ENCODE data around the gene TMEFF1. TPM values are rescaled to one million over a fixed set of nuclear protein-coding genes. Genes with fewer than 3 reads are reported as not detected.

The TMEFF1 gene
- total RNA-seq, 1 experiment from 2014 or later, result not detected

DNA sequence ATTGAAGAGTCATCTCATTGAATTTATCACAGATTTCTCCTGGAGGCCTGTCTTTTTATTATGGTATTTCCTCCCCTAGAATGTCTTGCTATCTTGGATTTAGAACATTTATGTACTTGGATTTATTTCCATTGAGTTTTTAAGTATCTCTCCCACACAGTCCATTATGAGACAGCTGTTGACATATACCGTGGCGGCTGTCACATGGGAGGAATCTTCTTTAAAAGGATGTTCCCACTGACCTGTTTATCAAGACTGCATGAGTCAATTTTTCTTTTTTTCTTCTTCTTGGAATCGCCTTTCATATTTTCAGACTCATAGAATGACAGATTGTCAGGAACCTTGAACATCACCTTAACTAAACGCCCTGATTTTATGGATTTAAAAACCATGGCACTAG is 102.1 kb downstream of the TMEFF1 start:
- no peak for DNase-seq (ENCODE audit: low spot score)

DNA sequence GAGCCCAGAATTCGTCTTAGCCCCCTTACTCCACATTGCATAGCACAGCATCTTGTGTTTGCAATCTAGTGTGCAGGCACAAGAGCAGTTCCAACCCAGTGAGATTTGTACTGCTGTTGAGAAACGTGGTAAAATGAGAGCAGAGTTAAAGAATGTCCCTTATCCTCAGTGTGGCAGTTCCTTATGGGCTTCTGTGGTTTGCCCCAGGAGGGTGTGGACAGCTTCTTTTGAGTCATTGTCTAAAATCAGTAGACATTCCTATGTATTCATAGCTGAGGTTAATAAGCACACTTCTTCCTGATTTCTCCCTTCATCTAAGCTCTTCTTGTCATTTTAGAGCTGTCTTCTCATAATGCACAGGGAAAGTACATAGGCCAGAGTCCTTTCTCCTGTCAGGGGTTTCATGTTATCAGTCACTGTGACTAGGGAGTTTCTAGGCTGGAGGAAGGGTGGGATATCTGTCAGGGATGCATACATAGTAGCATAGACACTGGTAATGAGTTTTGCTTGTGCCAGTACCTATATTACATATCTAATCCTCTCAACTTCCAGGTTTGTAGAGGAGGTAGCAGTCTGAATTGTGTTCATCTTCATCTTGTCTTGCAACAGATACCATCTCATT is 102.9 kb downstream of the TMEFF1 start:
- DNase-seq (ENCODE audit: low spot score), result no peak

DNA sequence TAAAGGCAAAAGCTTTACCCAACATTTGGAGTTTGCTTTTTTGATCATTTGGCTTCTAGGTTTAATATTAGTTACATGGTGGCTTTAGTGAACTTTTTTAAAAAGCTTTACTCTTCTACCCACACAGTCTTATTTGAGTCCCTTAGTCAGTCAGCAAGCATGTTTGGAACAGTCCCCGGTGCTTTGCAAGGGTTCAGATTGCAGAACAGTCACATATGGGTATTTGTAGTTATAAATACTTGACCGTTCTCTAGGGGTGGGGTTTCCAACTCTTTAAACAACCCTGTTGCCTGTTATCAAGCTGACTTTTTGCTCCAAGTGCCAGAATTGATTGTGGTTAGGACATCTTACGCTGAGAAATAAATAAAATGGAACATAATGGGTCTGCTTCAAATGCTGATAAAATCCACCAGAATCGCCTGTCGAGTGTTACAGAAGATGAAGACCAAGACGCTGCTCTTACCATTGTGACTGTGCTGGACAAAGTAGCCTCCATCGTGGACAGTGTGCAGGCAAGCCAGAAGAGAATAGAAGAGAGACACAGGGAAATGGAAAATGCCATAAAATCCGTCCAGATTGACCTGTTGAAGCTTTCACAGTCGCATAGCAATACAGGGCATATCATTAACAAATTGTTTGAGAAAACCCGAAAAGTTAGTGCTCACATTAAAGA is 105.0 kb downstream of the TMEFF1 start, which contains the start of gene CAVIN4:
Gene CAVIN4 (plus strand): TSS at position 304 of the 673 bp plus-strand sequence. CDS start 65 bp downstream, at position 369.
- DNase-seq (ENCODE audit: low spot score), result no peak

DNA sequence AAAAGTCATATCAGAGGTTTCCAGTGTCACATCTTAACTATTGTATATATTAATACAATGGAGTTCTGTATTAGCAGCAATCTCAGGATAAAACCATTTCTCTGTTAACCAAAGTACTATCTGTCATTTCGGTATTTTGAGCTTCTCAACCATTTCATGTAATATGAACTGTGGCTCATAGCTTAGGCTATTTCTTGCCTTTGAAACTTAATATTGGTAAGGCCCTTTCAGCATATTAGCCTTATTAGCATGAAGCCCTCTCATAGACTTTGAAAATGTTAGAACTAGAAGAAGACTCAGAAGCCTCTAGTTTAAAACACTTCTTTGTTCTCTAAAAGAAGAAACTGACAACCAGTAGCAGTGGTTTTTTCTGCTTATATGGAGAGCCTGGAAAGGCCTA is 105.7 kb downstream of the TMEFF1 start:
- DNase-seq (ENCODE audit: low spot score), result no peak

DNA sequence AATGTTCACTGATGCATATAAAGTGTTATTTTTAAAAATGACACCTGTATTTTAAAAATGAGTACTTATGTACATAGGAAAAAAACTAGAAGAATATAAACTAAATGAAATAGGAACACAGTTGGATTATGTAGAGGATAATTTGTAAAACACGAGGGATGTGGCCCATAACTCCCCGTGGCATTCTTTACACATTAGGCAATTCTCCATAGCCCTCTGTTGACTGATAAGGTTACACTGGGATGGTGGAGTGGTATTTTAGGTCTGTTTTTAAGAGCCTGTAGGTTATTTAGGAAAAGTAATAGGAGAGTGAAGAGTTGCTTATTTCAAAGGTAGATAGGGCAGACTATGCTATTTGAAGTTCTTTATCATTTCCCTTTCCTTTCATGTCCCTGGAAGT is 106.7 kb downstream of the TMEFF1 start:
- DNase-seq (ENCODE audit: low spot score), result no peak

DNA sequence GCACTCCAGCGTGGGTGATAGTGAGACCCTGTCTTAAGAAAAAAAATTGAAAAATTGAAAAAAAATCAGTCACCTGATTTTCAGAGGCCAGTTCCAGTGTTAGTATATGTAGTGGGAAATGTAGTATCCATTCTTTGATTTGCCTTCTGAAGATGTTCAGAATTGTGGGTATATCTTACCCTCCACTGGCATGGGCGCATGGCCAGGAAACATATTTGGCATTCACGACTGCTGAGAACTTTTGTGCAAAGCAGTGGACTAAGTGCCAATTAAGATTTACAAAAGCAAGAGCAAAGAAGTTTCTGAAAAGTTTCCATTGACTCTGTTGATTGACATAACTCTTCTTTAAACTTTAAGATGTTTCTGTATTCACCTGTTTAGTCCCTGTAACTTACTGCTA is 107.3 kb downstream of the TMEFF1 start:
- no peak for DNase-seq (ENCODE audit: low spot score)

DNA sequence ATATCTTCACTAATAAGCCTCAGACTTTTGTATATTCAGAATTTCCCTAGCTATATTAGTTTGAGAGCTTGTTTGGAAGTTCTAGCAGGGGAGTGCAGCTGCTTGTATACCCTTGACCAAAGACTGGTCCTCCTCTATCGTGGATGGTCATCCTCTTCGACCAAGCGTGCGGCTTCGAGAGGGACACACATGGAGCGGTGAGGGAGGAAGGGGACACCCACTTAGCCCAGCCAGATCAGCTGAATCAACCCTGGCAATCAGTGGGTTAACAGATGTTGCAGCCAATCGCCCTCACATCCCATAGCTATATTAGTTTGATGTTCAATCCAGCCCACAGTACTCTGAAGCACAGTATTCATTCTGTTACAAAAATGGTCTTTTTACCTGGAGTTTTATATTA is 108.1 kb downstream of the TMEFF1 start:
- DNase-seq (ENCODE audit: low spot score), result no peak

DNA sequence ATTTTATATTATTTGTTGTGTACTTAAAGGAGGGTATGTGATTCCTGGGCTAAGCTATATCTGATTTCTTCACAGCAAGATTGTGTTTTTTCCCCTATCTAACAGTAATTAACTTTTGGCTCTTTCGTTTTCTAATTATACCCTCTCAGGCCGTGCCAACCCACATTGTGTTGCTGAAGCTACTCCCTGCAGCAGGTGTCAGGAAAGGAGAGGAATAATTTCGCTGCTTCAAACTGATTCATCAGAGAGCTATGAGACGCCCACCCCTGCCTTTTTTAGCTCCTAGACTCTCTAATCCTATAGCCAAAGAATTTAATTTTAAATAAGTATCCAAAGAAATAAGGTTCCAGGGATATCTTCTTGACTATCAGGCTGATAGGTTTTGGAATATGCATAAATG is 108.7 kb downstream of the TMEFF1 start:
- no peak for DNase-seq (ENCODE audit: low spot score)

DNA sequence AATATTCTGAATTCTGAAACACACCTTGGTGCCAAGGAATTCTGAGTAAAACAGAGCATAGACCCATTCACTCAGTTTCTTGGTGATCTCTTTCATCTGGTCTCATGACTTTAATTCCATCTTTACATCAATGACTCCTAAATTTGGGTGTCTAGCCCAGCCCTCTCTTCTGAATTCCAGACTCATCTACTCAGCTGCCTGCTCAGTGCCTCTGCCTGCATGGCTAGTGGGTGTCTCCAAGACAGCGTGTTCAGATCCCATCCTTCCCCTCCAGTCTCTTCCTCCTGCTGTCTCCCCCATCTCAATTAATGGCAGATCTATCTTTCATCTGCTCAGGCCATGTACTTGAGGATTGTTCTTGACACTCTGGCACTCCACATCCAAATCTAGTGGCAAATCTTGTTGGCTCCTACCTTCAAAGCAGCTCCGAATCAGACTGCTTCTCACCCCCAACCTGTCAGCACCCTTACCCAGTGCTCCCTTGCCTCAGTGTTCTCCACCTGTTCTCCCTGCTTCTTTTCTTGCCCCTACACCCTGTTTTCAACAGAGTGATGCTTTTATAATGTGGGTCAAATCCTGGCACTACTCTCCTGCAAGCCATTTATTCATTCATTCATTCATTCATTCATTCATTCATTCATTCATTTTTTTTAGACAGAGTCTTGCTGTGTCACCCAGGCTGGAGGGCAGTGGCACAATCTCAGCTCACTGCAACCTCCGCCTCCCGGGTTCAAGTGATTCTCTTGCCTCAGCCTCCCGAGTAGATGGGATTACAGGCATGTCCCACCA is 110.3 kb downstream of the TMEFF1 start:
- no peak for DNase-seq (ENCODE audit: low spot score)

DNA sequence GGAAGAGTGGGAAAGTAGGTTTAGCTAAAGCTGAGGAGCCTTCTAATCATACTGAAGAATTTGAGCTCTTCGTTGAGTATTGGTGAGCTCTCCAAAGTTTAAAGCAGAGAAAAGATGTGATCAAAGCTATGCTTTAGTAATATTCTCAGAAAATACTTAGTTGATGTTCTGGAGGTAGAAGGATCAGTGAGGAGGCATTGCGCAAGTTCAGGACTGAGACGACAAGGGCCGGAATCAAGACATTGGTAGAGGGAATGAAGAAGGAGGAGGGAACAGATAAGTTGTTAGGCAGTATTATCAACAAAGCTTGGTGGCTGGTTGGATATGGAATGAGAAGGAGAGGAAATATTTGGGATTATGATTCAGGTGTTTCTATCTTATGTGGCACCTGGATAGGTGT is 112.0 kb downstream of the TMEFF1 start:
- DNase-seq (ENCODE audit: low spot score), result no peak

DNA sequence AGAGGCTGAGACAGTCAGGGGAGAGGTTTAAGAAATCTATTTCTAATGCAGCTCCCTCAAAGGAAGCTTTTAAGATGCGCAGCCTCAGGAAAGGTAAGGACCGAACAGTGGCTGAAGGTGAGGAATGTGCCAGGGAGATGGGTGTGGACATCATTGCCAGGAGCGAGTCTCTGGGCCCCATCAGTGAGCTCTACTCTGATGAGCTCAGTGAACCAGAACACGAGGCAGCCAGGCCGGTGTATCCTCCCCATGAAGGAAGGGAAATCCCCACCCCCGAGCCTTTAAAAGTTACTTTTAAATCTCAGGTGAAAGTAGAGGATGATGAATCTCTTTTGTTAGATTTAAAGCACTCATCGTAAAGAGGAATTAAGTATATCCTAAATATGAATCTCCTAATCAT is 113.1 kb downstream of the TMEFF1 start:
- DNase-seq (ENCODE audit: low spot score), result no peak

DNA sequence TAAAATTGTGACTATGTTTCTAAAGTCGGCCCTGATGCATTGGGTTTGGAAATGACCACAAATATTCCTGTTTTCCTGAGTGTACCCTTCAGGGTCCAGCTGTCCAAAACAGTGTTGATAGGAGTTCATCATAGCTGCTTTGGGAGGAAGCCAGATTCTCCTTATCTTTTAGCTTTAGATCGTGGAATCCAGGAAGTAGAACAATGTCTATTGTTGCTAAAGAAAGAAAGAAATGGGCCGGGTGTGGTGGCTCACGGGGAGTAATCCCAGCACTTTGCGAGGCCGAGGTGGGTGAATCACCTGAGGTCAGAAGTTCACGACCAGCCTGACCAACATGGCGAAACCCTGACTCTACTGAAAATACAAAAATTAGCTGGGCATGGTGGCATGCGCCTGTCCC is 114.4 kb downstream of the TMEFF1 start:
- no peak for DNase-seq (ENCODE audit: low spot score)

DNA sequence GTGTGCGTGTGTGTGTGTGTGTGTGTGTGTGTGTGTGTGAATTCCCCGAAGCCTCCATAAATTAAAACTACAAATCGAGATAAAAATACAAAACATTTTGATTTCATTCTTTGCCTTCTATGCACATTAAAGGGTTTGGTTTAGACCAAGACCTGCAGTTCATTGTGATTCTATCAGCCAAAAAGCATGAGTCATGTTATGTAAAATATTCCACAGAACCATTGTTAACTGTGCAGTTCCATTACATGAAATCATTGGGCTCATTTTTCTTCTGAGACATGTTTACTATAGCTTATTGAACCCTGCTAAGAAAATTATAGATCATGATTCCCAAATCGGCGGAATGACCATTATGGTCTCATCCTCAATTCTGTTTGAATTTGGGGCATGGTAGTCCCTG is 116.6 kb downstream of the TMEFF1 start:
- no peak for DNase-seq (ENCODE audit: low spot score)

DNA sequence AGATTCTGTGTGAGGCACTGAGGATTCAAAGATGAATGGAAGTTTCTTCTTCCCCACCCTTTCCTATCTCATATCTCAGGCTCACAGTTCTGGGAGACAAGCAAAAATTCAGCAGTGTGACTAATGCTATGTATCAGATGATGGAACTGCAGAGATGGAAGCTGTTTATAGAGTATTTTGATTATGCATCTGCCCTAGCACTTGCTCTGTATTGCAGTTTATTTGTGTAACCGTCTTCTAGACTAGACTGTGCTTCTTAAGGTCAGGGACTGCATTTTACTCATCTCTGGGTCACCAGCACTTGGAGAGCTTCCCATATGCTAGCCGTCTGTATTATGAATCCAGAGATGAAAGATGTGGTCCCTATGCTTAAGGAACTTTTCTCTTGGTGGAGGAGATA is 117.5 kb downstream of the TMEFF1 start:
- DNase-seq (ENCODE audit: low spot score), result no peak

DNA sequence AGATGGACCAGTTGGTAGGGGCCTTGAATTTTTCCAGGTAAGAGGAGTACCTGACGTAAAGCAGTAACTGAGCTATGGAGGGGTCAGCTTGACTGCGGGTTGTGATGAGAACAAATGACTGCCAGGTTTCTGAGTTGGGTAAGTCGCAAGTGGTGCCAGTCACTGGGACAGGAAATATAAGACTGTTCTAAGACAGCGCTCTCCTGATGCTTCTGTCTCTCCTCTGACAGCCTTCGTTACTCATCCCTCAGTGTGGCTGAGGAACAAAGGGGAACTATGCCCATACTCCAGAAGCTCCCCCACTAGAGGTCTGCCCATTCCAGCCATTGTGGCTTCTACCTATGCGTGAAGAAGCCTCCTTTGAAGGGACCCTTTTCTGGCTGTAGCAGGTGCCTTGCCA is 118.2 kb downstream of the TMEFF1 start:
- no peak for DNase-seq (ENCODE audit: low spot score)

DNA sequence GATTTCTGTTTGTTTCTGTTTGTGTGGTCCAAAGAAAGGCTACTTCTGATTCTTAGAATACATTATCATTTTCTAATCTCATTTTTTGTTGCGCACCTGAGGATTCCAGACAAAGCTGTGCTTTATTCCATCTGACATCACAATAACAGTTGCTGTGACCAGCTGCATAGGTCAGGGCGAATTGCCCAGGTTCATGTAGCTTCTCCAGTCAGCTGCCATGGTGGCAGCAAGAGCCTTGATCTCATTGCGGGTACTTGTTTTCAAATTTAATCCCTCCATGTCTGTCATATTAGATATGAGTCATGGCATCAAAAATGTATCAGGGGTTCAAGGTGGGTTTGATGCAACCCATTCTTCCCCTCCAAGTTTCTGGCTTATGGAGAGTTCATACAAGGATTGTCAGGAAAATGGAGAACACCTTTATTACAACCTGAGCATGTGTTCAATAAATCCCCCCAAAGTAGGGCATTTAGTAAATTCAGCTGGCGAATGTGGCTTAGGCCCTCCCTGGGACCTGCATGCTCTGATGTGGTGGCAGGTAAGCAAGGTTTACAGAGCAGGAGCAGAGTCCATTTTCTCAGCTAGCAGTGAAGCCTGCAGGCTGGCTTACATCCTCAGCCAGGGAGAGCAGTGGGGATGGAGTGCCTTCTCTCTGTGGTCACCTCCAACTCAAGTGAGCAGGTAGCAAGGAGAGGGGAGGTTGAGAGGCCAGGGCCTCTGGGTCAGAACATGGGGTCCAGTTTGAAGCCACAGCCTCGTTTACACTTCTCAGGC is 118.9 kb downstream of the TMEFF1 start:
- DNase-seq (ENCODE audit: low spot score), result no peak

DNA sequence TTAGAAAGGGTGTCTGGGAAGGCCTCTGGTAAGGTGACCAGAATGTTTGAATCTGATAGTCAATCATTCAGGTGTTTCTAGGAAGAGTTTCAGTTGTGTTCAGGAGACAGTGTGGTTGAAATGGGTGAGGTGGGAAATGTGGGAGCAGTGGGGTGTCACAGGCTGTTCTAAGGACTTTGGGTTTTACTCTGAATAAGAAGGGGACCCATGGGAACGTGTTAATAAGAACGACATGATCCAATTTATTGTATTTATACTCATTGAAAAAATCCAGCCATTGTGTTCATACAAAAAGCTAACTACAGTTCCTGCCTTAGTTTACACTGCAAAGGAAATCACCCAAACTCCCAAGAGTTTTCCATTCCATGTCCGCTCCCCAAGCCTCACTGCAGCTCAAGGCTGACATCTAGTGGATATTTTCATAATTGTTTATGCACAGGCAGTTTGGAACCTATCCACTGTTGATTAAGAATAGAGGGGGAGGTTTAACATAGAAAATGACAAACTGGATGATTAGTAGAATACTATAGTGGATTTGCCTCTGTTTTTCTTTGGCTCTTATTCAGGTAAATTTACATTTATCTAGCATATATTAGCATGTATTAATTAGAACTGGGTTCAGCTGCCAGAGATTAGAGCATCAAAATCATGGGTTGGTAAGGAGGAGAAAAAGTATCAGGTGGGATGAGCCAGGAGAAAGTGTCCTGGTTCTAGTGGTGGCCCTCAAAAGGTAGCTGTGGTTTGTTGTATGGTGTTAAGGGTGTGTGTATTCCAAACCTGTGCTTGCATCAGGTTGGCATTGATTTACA is 122.6 kb downstream of the TMEFF1 start:
- DNase-seq (ENCODE audit: low spot score), result peak; percentile 83

DNA sequence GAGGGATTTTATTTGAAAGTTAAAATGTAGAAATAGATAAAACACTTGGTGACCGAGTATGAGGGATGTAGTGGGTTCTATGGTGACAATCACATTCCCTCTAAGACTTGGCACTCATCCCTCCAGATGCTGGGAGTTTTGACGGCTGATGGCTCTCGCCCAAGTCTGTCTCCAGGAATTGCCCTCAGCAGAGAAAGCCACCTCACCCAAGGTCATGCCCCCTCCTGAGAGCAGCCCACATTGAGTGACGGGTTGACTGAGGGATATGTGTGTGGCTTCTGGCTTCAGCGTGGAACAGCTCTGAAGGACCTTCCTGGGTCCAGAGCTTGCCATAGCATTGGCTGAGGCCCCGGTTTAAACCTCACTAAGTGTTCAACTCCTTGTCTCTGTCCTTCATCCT is 124.3 kb downstream of the TMEFF1 start:
- no peak for DNase-seq (ENCODE audit: low spot score)

DNA sequence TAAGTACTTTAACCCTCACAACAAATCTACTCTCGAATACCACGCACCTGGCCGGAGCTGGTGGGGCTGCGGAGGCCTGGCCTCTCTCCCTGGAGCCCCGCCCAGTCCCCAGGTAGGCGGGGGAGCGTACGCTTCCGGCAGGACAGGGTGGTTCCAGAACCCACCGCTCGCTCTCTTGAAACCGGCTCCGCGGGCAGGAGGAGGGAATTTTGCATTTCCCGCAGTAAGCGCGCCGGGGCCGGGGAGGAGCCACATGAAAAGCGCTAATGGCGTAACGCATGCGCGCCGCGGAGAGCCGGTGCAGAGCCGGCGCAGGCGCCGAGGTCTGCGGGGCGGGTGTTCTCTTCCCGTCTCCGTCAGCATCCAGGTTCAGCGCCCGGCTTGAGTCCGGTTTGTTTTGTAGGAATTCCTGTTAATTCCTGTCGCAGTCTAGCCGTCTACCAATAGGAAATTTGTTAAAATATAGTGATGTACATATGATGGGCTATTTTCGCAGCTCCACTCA is 125.7 kb downstream of the TMEFF1 start:
- peak; percentile 88 for DNase-seq (ENCODE audit: low spot score)

DNA sequence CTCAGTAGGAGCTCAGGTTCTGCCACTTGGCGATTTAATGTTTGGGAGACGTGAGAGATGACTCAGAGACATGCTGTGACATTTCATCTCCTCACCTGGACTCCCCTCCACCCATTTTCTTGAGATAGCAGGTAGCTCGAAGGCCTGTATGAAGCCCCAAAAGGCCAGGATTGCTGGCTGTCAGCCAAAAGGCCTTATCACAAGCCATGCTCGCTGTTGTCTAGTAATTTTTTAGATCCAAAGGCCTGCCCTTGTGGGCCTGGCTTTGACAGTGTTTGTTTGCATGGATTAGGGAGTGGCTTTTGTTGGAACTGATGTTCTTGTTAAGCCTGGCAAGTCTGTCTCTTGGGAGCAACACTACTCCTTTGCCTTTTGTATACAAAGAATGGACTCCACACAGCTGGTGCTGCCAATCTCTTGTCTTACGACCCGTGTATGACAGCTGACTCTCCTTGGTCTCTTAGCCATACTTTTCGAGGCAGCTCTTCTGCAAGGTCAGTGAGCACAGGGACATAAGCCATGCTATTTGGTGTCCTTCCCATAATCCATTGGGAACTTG is 127.7 kb downstream of the TMEFF1 start:
- DNase-seq (ENCODE audit: low spot score), result no peak

DNA sequence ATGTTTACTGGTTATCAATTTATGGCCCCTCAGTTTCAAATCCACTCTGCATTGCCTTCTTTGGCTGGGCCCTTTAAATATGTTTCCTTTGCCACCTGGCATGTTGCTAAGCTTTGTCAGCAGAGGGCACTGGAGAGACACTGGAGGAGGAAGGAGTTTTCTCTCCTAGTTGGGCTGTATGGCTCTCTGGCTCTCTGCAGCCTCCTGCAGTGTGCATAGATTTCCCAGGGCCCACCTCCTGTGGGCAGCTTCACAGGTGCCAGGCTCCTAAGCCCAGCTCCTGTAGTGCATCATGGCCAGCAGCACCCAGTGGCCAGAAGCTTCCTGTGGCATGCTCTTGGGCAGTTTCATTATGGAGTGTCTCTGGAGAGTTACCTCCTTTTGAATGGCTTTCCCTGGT is 128.3 kb downstream of the TMEFF1 start:
- peak; percentile 69 for DNase-seq (ENCODE audit: low spot score)

Data from HT-29 (cell line).